HG02623 (cell line): Measurements from ENCODE around the gene FBLN7.

Experiments
- ATAC-seq: cut with Tn5 transposase; IDR thresholded peaks from one replicate; pipeline ENCODE4 v1.9.1; 2021; ENCODE audit warnings: moderate library complexity; ENCODE audit not compliant: unreplicated experiment

FBLN7 gene

GRCh38 chr2:112220831-112221230 lies 82.6 kb downstream of the FBLN7 start:
- ATAC-seq: no peak

- no peak for ATAC-seq
These were observed 91.2 kb downstream of the FBLN7 start for GRCh38 chr2:112229348-112229747.

GRCh38 chr2:112230371-112230770 lies 92.2 kb downstream of the FBLN7 start:
- no peak for ATAC-seq
